GM18526 (cell line): ENCODE data around the gene PBRM1.

Experiments
- POLR2A ChIP-seq: IDR thresholded peaks from 3 replicates; pipeline ENCODE4 v1.6.1; 2011; ENCODE audit not compliant: insufficient read length; ENCODE audit errors: extremely low read depth

Gene PBRM1

DNA sequence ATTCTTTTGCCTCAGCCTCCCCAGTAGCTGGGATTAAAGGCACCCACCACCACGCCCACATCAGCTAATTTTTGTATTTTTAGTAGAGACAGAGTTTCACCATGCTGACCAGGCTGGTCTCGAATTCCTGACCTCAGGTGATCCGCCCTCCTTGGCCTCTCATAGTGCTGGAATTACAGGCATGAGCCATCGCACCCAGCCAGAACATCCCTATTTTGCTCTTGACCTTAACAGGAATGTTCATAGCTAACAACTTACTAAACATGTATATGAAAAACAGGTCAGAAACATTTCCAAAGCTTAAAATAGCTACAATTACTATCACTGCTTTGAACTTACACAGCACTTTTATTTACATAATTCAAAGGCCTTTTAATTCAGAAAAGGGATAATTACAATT is 115.6 kb downstream of the PBRM1 start:
- no peak for TF ChIP-seq POLR2A

GRCh38 chr3:52568069-52568468 is 117.6 kb downstream of the PBRM1 start:
- TF ChIP-seq POLR2A, result no peak

GRCh38 chr3:52563984-52564383 is 121.7 kb downstream of the PBRM1 start:
- TF ChIP-seq POLR2A, result no peak

DNA sequence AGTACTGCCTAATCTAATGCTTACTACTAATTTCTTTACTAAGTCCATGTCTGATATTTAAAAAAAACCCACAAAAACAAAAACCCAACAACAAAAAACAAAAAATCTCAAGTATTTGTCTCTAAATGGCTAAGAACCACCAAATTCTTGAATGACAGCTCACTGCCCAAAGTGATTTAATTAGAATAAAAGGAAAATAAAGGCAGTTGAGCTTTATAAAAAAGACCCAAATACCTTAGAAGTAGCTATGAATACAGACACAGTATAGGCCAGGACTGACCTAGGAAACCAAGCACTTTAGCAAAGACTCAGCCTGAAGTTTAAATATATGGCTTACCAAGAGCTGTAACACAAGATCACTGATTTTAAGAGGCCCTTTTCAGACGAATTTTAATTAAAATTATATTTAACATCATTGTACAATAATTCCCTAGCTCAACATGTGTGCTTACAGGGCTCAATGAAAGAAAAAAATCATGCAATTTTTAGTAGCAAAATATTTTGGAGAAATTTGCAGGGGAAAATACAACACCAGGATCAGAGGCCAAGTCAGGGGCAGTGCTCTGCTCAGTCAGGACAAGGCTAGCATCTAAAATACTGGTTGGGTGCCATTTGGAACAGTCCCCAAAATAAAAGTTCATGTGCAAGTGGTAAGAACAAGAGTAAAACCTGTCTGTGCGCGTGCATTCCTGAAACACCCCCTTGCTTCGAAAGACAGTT is 124.5 kb downstream of the PBRM1 start:
- TF ChIP-seq POLR2A, result no peak

- no peak for TF ChIP-seq POLR2A
Measured at GRCh38 chr3:52558436-52558835, 127.3 kb downstream of the PBRM1 start.

DNA sequence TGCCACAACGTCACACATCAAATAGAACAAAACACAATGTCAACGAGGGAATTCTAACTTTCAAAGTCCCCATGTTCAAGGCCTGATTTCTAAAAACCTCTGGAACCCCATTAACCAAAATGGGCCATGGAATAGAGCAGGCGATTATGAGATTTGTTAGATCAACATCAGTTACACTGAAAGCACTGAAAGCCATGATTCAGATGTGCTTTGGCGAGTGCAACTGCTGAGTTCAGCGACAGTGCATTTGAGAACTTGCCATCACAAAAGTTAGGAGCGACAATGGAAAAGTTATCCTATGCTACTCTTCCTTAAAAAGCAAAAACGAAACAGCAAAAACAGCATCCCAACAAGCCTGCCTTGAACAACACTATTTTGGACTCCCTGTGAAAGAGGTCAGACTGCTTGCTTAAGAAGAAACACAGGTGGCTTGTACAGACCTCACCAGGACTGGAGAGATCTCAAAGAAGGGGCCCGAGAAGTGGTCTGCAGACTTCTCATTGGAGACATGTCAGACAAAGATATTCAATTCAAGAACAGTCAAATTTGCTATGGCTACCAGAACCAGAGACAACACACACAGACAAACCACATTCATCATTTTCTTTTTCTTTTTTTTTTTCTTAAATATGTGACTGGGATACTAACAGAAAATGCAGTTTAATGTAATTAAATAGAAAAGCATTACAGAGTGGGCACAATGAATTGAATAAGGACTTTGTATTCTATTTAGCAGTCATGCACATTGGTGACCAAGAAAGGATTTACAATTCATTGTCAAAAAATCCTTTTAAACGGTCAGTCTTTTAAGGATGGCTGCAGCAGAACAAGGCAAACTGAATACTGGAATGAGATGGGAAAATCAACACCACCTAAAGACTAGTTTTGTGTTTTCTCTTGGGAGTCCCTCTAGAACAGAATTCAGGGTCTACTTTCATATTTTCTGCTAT is 128.4 kb downstream of the PBRM1 start:
- no peak for TF ChIP-seq POLR2A

GRCh38 chr3:52555056-52555455 is 130.7 kb downstream of the PBRM1 start:
- no peak for TF ChIP-seq POLR2A

DNA sequence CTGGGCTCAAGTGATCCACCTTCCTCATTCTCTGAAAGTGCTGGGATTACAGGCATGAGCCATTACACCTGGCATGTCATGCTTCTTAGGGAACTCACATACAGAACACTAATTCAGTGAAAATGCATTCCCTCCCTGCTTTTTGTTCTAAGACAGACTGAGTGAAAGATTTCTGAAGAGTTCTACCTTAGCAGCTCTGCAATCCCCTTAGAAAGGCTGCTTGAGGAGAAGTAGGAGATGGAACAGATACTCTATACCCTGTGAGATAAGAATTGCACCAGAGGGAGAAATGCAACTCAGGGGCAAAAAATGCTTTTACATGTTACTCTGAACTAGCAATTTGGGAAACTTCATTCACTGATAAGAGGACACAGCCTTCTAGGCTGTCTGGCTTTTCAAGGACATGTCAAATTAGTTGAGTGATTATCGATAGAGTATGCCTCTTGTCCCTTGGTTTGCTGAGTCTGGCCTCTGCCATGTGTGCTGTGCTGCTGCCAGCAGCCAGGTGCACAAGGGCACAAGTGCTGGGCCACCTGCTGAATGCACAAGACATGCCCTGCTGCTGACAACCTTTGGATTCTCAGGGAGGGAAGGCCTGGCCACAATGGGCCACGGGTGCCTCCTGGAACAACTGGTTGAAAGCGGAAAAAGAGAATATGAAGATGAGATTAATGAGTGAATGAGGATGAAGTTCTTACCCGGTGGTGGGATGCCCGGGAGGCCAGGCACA is 131.5 kb downstream of the PBRM1 start:
- TF ChIP-seq POLR2A, result no peak

GRCh38 chr3:52552089-52552488 is 133.6 kb downstream of the PBRM1 start:
- no peak for TF ChIP-seq POLR2A

- TF ChIP-seq POLR2A, result no peak
Measured at GRCh38 chr3:52551118-52551517, 134.6 kb downstream of the PBRM1 start.

- no peak for TF ChIP-seq POLR2A
Measured at GRCh38 chr3:52547143-52547542, 138.6 kb downstream of the PBRM1 start.

- TF ChIP-seq POLR2A, result no peak
Measured at GRCh38 chr3:52546111-52546901, 139.4 kb downstream of the PBRM1 start.

DNA sequence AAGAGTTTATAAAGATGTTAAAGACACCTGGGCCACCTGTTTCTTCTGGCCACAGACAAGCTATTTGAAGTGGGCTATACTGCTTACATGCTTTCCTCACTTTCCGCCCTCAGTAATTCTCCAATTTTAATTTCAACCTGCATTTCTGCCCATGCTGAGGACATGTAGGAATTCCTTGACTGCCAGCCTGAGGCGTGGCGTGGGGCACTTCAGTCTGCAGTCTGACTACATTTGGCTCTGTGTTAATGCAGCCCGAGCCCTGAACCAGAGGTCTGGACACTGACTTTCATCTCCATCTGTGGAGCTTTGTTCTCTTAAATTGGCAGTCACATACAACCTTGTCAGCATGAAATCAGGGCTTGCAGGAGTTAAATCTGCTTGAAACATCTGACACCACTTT is 140.8 kb downstream of the PBRM1 start:
- TF ChIP-seq POLR2A, result no peak

- TF ChIP-seq POLR2A, result no peak
Measured at GRCh38 chr3:52541050-52541449, 144.7 kb downstream of the PBRM1 start.

DNA sequence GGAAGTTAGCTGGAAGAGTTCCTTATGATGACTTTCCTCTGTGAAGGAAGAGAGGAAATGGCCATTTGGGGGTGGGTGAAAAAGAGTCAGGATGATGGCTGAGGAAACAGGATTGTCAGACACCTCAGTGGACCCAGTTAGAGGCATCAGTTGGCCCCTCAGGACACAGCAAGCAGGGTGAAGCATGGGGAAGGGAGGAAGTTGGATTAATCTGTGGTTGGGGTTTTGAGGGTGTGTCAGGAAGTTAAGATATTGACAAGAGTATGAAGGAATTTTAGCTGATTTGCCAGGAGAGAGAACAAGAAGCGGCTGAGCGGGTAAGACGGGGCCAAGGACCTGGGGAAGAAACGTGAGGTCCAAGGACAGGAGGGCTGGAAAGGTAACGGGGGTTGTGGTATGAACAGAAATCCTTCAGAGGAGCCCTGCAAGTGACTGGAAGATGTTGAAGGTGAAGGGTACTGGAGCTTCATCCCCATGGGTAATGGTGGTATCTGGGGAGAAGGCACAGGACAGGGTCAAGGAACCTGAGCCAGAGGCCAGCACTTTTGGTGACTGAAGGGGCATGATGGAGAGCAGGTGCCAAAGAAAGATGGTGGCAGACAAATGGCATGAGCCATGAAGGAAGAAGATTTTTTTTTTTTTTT is 146.6 kb downstream of the PBRM1 start:
- TF ChIP-seq POLR2A, result no peak
